ENCODE measurements around the gene INO80E. TPM values are rescaled to one million over a fixed set of nuclear protein-coding genes. Genes with fewer than 3 reads are reported as not detected.

INO80E gene
- total RNA-seq, 1 experiment from 2014 or later: 104 TPM

DNA sequence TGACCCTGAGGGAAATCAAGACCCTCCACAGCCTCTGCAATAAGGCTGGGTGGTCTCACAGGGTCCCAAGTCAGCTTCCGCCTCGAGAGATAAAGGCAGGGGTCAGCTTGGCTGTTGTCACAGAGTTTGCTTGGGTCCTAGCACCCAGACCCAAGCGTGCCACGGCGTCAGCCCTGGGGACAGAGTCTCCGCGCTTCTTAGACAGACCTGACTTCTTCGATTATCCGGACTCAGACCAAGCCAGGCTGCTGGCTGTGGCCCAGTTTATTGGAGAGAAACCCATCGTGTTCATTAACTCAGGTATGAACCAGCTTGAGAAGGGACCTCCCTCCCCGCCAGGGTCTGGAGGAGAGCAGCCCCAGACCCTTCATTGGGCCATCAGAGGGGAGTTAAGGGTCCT, 27.5 kb downstream of the INO80E start:
- DNase-seq (ENCODE audit: low read depth, low spot score) (no peak), ATAC-seq (no peak)
- Histone ChIP-seq H3K27ac (ENCODE audit: low read length) (no peak overlapping the region), H3K4me1 (ENCODE audit: control insufficient read depth, insufficient read depth, low read length) (no peaks in the 10 kb centered on the region), H3K27me3 (ENCODE audit: control insufficient read depth, insufficient read depth, low read length) (no peaks in the 10 kb centered on the region), H3K4me3 (ENCODE audit: low read depth in 2 of 2, low read length in 2 of 2) (no peak overlapping the region), H3K9me3 (ENCODE audit: control insufficient read depth, insufficient read depth, low read depth, low read length) (no peaks in the 10 kb centered on the region), H3K36me3 (ENCODE audit: control insufficient read depth, insufficient read depth, low read length) (no peaks in the 10 kb centered on the region)
- ChIA-PET CTCF (no interaction called here), POLR2A (interaction anchor here (0.5 kb wide), 1 partner anchor 578 kb away, joined by 4 read pairs; no protein-coding TSS in a partner anchor)
- intact Hi-C loops (cut with micrococcal nuclease; ENCODE audit: unreplicated experiment): loop anchor here (10.0 kb wide), 1 partner anchor 109 kb away; no protein-coding TSS in a partner anchor
- no TSS peak for BruUV-seq (replicated peaks)
- no peak for TF ChIP-seq TCF7L2 (IDR thresholded peaks at IDR 0.05; ENCODE audit: low read depth, low read length)
- TF ChIP-seq, protein P1, sequence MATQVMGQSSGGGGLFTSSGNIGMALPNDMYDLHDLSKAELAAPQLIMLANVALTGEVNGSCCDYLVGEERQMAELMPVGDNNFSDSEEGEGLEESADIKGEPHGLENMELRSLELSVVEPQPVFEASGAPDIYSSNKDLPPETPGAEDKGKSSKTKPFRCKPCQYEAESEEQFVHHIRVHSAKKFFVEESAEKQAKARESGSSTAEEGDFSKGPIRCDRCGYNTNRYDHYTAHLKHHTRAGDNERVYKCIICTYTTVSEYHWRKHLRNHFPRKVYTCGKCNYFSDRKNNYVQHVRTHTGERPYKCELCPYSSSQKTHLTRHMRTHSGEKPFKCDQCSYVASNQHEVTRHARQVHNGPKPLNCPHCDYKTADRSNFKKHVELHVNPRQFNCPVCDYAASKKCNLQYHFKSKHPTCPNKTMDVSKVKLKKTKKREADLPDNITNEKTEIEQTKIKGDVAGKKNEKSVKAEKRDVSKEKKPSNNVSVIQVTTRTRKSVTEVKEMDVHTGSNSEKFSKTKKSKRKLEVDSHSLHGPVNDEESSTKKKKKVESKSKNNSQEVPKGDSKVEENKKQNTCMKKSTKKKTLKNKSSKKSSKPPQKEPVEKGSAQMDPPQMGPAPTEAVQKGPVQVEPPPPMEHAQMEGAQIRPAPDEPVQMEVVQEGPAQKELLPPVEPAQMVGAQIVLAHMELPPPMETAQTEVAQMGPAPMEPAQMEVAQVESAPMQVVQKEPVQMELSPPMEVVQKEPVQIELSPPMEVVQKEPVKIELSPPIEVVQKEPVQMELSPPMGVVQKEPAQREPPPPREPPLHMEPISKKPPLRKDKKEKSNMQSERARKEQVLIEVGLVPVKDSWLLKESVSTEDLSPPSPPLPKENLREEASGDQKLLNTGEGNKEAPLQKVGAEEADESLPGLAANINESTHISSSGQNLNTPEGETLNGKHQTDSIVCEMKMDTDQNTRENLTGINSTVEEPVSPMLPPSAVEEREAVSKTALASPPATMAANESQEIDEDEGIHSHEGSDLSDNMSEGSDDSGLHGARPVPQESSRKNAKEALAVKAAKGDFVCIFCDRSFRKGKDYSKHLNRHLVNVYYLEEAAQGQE (IDR thresholded peaks at IDR 0.05; ENCODE audit: insufficient read depth in 1 of 2, low read depth in 2 of 2, low read length in 1 of 2): no peak
- TF ChIP-seq POLR2AphosphoS5 (IDR thresholded peaks at IDR 0.05; ENCODE audit: low read depth, low read length): no peak
- TF ChIP-seq SIN3A (IDR thresholded peaks at IDR 0.05; ENCODE audit: borderline replicate concordance, insufficient read depth, low read depth, low read length): no peak
- no peak for TF ChIP-seq CTCF (IDR thresholded peaks at IDR 0.05)
- in situ Hi-C loops (cut with HindIII; ENCODE audit: low pct_unique_long_range_greater_than_20kb, low sequenced_read_pairs): no loop called here

- Histone ChIP-seq H3K4me1 (ENCODE audit: control insufficient read depth, insufficient read depth, low read length) (no peaks in the 10 kb centered on the region), H3K9me3 (ENCODE audit: control insufficient read depth, insufficient read depth, low read depth, low read length) (no peaks in the 10 kb centered on the region), H3K36me3 (ENCODE audit: control insufficient read depth, insufficient read depth, low read length) (no peaks in the 10 kb centered on the region), H3K27me3 (ENCODE audit: control insufficient read depth, insufficient read depth, low read length) (no peaks in the 10 kb centered on the region), H3K4me3 (ENCODE audit: low read depth in 2 of 2, low read length in 2 of 2) (no peak overlapping the region), H3K27ac (ENCODE audit: low read length) (no peak overlapping the region)
- in situ Hi-C loops (cut with HindIII; ENCODE audit: low pct_unique_long_range_greater_than_20kb, low sequenced_read_pairs) (no loop called here), intact Hi-C loops (cut with micrococcal nuclease; ENCODE audit: unreplicated experiment) (loop anchor here (10.0 kb wide), 1 partner anchor 110 kb away; no protein-coding TSS in a partner anchor)
- ATAC-seq (no peak), DNase-seq (ENCODE audit: low read depth, low spot score) (no peak)
- CTCF ChIA-PET: no interaction called here
- POLR2A ChIA-PET: no interaction called here
- BruUV-seq (replicated peaks): no TSS peak
- TF ChIP-seq POLR2AphosphoS5 (IDR thresholded peaks at IDR 0.05; ENCODE audit: low read depth, low read length): no peak
- TF ChIP-seq CTCF (IDR thresholded peaks at IDR 0.05): no peak
Observed at GRCh38 chr16:30024451-30024850, 28.4 kb downstream of the INO80E start.
